ENCODE measurements around the gene C6orf136. TPM values are rescaled to one million over a fixed set of nuclear protein-coding genes. Genes with fewer than 3 reads are reported as not detected.

Gene C6orf136
- polyA plus RNA-seq, 3 donors: 2.0 to 18.4 (median 2.7) TPM

DNA sequence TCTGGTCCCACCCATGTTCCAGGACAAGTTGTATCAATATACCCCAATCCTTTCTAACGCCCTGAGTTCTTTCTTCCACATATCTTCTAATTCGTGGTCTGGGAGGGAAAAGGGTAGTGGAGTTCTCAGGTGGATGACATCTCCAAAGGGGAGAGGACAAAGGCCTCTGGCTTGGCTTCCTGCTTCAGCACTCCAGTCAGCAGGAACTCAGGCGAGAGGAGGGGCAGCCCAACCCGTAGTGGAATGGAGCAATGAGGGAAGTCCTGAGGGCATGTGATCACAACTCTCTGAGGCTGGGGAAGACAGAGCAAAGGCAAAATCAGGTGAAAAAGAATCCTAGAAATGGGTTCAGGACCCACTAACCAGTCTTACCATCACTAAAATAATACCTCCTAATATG is 53.4 kb downstream of the C6orf136 start:
- Mint-ChIP-seq H3K27me3 (ENCODE audit: low read depth in 3 of 3) (peaks cover 0 to 6% (median 0%) of the 10 kb centered on the region in 3 donors), H3K9me3 (no peaks in the 10 kb centered on the region), H3K36me3 (peaks cover 24 to 26% of the 10 kb centered on the region in 2 donors), H3K4me1 (peaks cover 25% of the 10 kb centered on the region), H3K27ac (peak overlapping the region in 6 of 7 donors; percentile 34 to 86 (median 72)), H3K4me3 (peak overlapping the region in 1 of 2 donors; percentile 37)
- no peak overlapping the region for H3K9ac ChIP-seq (ENCODE audit: insufficient read depth, low read length, poor library complexity, severe bottlenecking)
- H3K4me1 ChIP-seq (ENCODE audit: control insufficient read depth in 1 of 2, insufficient read depth in 2 of 2, low read length in 2 of 2): peaks cover 22 to 23% of the 10 kb centered on the region in 2 donors
- H3K9me3 ChIP-seq (replicated peaks in 1 of 2; ENCODE audit: control insufficient read depth in 1 of 2, insufficient read depth in 1 of 2, low read length in 2 of 2): no peaks in the 10 kb centered on the region
- H3K4me3 ChIP-seq (replicated peaks in 1 of 3; ENCODE audit: low read depth in 2 of 3, low read length in 3 of 3): no peak overlapping the region
- H3K27me3 ChIP-seq (ENCODE audit: control insufficient read depth in 2 of 2, insufficient read depth in 2 of 2, low read length in 2 of 2): no peaks in the 10 kb centered on the region
- WGBS (ENCODE audit: insufficient coverage): no CpG with 5 or more reads among the region's 4 CpGs
- H3K36me3 ChIP-seq (replicated peaks in 1 of 2; ENCODE audit: control insufficient read depth in 1 of 2, insufficient read depth in 2 of 2, low read length in 2 of 2): peaks cover 0 to 12% of the 10 kb centered on the region in 2 donors
- H4K20me1 ChIP-seq (ENCODE audit: insufficient read depth, low read length): no peaks in the 10 kb centered on the region
- DNase-seq: peak in 2 of 3 donors; percentile 56 to 80
- no peak overlapping the region for H2AFZ ChIP-seq (ENCODE audit: insufficient read depth, low read depth, low read length, poor library complexity, severe bottlenecking)
- intact Hi-C loops (cut with micrococcal nuclease): no loop called here
- peak overlapping the region in 1 of 2 donors; percentile 62 for H3K27ac ChIP-seq (ENCODE audit: low read depth in 1 of 2, low read length in 2 of 2)
- TF ChIP-seq, protein P1, sequence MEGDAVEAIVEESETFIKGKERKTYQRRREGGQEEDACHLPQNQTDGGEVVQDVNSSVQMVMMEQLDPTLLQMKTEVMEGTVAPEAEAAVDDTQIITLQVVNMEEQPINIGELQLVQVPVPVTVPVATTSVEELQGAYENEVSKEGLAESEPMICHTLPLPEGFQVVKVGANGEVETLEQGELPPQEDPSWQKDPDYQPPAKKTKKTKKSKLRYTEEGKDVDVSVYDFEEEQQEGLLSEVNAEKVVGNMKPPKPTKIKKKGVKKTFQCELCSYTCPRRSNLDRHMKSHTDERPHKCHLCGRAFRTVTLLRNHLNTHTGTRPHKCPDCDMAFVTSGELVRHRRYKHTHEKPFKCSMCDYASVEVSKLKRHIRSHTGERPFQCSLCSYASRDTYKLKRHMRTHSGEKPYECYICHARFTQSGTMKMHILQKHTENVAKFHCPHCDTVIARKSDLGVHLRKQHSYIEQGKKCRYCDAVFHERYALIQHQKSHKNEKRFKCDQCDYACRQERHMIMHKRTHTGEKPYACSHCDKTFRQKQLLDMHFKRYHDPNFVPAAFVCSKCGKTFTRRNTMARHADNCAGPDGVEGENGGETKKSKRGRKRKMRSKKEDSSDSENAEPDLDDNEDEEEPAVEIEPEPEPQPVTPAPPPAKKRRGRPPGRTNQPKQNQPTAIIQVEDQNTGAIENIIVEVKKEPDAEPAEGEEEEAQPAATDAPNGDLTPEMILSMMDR (IDR thresholded peaks at IDR 0.05): no peak
- no peak overlapping the region for H3K4me2 ChIP-seq (replicated peaks; ENCODE audit: extremely low read depth, low read length, poor library complexity, severe bottlenecking)
- no peaks in the 10 kb centered on the region for H3K79me2 ChIP-seq (ENCODE audit: insufficient read depth, low read length)

Other genes with a start within 250 kb of the C6orf136 start
- gene HLA-E, start 157.6 kb upstream of the C6orf136 start, polyA plus RNA-seq: 100 to 1,000 TPM; 870 to 944 (median 893) TPM
- gene GNL1, start 90.6 kb upstream of the C6orf136 start, polyA plus RNA-seq: 10 to 100 TPM; 10.3 to 13.4 (median 12.9) TPM
- 1 to 10 TPM; 2.8 to 7.1 (median 3.6) TPM for gene PRR3, start 89.8 kb upstream of the C6orf136 start, polyA plus RNA-seq
- gene ABCF1, start 75.7 kb upstream of the C6orf136 start, polyA plus RNA-seq: 10 to 100 TPM in 2 of 3 donors, 1 to 10 TPM in 1; 7.5 to 19.8 (median 14.6) TPM
- 10 to 100 TPM in 2 of 3 donors, 1 to 10 TPM in 1; 9.5 to 18.3 (median 16.4) TPM for gene PPP1R10, start 29.9 kb upstream of the C6orf136 start, polyA plus RNA-seq
- 10 to 100 TPM; 18.8 to 52.4 (median 45.2) TPM for gene MRPS18B, start 29.3 kb upstream of the C6orf136 start, polyA plus RNA-seq
- 10 to 100 TPM in 1 of 3 donors, under 1 TPM in 2; 0.51 to 10.4 (median 0.68) TPM for gene ATAT1, start 20.3 kb upstream of the C6orf136 start, polyA plus RNA-seq
- gene DHX16, start 25.9 kb downstream of the C6orf136 start, polyA plus RNA-seq: 10 to 100 TPM; 16.4 to 70.1 (median 19.0) TPM
- gene PPP1R18, start 39.5 kb downstream of the C6orf136 start, polyA plus RNA-seq: 100 to 1,000 TPM in 1 of 3 donors, 10 to 100 TPM in 2; 58.5 to 226 (median 78.9) TPM
- 10 to 100 TPM; 25.9 to 36.0 (median 35.0) TPM for gene NRM, start 43.9 kb downstream of the C6orf136 start, polyA plus RNA-seq
- 1 to 10 TPM in 1 of 3 donors, under 1 TPM in 2; 0.27 to 4.5 (median 0.34) TPM for gene MDC1, start 70.1 kb downstream of the C6orf136 start, polyA plus RNA-seq
- gene TUBB, start 73.2 kb downstream of the C6orf136 start, polyA plus RNA-seq: 100 to 1,000 TPM in 1 of 3 donors, 10 to 100 TPM in 2; 48.4 to 130 (median 57.0) TPM
- 100 to 1,000 TPM; 124 to 153 (median 132) TPM for gene FLOT1, start 95.6 kb downstream of the C6orf136 start, polyA plus RNA-seq
- gene IER3, start 97.4 kb downstream of the C6orf136 start, polyA plus RNA-seq: 100 to 1,000 TPM in 1 of 3 donors, 10 to 100 TPM in 2; 30.6 to 188 (median 53.2) TPM
- gene DDR1, start 237.4 kb downstream of the C6orf136 start, polyA plus RNA-seq: 1 to 10 TPM in 1 of 3 donors, under 1 TPM in 2; 0.39 to 1.0 (median 0.51) TPM